Activated naive CD4-positive, alpha-beta T cell treated with anti-CD3 and anti-CD28 coated beads, Interleukin-2, amount 50 U/mL, for 72 hours (primary cell): Measurements from ENCODE around the gene ARHGEF37. TPM values are rescaled to one million over a fixed set of nuclear protein-coding genes. Genes with fewer than 3 reads are reported as not detected.
A peak's percentile ranks its signal among the peaks of the same experiment; 100 is the strongest.
"Not testable (repeated sequence)": the region's sequence is repeated elsewhere in the genome, so short reads cannot be mapped to it uniquely, and the experiment has no call there.

Source experiments
- ATAC-seq, 2 donors: fragments of 150-1000 bp; cut with Tn5 transposase; 2 replicates each; pipeline ENCODE4 v1.10.0; 2021; ENCODE audit warnings: mild to moderate bottlenecking in 2 of 2, moderate library complexity in 2 of 2
- DNase-seq, 2 donors: peaks; one replicate each; pipeline ENCODE4 v3.0.0; 2021 to 2022; ENCODE audit warnings: low spot score in 2 of 2
- H3K27ac Mint-ChIP-seq, 2 donors: one replicate each; pipeline ENCODE4 v1.8.0; 2022; ENCODE audit warnings: mild to moderate bottlenecking in 2 of 2, mixed read lengths in 2 of 2
- H3K36me3 Mint-ChIP-seq, 2 donors: one replicate each; pipeline ENCODE4 v1.8.0; 2022; ENCODE audit warnings: mixed read lengths in 2 of 2
- H3K9me3 Mint-ChIP-seq, 2 donors: one replicate each; pipeline ENCODE4 v1.8.0; 2022; ENCODE audit warnings: mixed read lengths in 2 of 2
- total RNA-seq, 2 donors: library from RNA; stranded (reverse); gene quantifications; one replicate each; pipeline ENCODE4 v1.2.3, GENCODE V29; 2022

Gene ARHGEF37
- total RNA-seq, 2 donors from 2014 or later, result 0.41 to 1.8 TPM

- no peak overlapping the region for H3K27ac Mint-ChIP-seq
- H3K9me3 Mint-ChIP-seq, result no peaks in the 10 kb centered on the region
- H3K36me3 Mint-ChIP-seq, result peaks cover 32 to 33% of the 10 kb centered on the region in 2 donors
- no peak for DNase-seq
- ATAC-seq, result no peak
Measured at GRCh38 chr5:149552553-149553160, 28.6 kb upstream of the ARHGEF37 start.

DNA sequence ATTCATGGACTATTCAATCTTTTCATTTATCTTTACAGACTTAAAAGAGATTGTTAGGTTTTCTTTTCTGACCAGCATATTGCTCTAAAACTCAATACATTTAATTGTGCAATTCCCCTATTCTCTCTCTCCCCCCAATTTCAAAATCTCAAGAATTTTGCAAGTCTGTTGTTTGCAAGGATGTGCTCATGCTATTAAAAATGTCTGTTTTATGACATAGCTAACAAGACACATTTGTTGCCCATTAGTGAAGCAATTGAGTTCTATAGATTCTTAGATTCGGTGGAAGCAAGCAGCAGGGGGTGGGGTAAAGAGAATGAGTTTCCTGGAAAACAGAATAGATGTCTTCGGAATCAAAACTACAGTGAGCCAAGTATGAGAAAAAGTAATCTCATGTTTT lies 21.6 kb upstream of the ARHGEF37 start:
- ATAC-seq (no peak), DNase-seq (no peak)
- no peaks in the 10 kb centered on the region for H3K9me3 Mint-ChIP-seq
- no peak overlapping the region for H3K27ac Mint-ChIP-seq
- no peaks in the 10 kb centered on the region for H3K36me3 Mint-ChIP-seq

DNA sequence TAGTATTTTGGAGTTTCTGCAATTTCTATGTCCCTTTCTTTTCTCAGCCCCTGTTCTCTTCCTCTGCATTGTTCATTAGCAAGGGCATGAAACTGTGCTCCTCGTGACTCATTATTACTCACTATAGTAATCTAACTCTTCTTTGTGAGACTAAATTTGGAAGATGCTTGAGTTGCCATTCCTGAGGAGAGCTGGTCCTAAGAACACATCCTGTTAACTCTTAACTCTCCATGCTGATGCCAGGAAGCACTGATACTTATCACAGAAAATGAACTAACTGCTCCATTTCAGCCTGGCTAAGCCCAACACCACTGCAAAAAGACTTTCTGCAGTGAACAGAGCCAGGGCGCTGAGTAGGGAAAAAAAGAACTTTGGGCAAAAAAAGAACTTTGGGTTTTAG lies 19.4 kb upstream of the ARHGEF37 start:
- Mint-ChIP-seq H3K27ac (peak overlapping the region in 1 of 2 donors; percentile 81), H3K9me3 (no peaks in the 10 kb centered on the region), H3K36me3 (no peaks in the 10 kb centered on the region)
- DNase-seq (no peak), ATAC-seq (peak; percentile 80 to 89)

GRCh38 chr5:149563466-149563865 lies 17.8 kb upstream of the ARHGEF37 start:
- peak overlapping the region; percentile 81 to 82 for H3K27ac Mint-ChIP-seq

DNA sequence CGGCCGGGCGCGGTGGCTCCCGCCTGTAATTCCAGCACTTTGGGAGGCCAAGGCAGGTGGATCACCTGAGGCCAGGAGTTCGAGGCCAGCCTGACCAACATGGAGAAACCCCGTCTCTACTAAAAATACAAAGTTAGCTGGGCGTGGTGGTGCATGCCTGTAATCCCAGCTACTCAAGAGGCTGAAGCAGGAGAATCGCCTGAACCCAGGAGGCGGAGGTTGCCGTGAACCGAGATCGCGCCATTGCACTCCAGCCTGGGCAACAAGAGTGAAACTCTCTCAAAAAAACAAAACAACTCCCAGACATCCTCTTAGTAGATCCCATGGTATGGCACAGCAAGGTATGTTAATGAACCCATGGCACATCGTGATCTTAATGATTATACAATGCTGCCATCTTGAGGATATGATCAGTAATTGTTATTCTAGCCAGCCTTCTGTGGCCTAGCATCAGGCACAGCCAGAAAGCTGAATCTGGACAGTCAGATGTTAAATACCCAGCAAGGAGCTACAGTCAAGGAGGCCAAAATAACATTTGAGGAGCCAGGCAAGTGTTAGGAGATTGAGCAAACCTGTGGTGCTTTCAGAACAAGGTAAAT lies 16.7 kb upstream of the ARHGEF37 start:
- not testable (repeated sequence) for DNase-seq, H3K27ac Mint-ChIP-seq, H3K9me3 Mint-ChIP-seq, H3K36me3 Mint-ChIP-seq
- peak; percentile 90 to 92 for ATAC-seq

More at GRCh38 chr5:149563466-149563865, 17.8 kb upstream of the ARHGEF37 start:
- ATAC-seq (no peak), DNase-seq (no peak)
- H3K36me3 Mint-ChIP-seq, result no peaks in the 10 kb centered on the region
- no peaks in the 10 kb centered on the region for H3K9me3 Mint-ChIP-seq

- H3K9me3 Mint-ChIP-seq, result no peaks in the 10 kb centered on the region
- no peak for DNase-seq
- no peak overlapping the region for H3K27ac Mint-ChIP-seq
- H3K36me3 Mint-ChIP-seq, result no peaks in the 10 kb centered on the region
- no peak for ATAC-seq
Measured at GRCh38 chr5:149567226-149567625, 14.1 kb upstream of the ARHGEF37 start.

- no peak overlapping the region for H3K27ac Mint-ChIP-seq
- H3K36me3 Mint-ChIP-seq, result no peaks in the 10 kb centered on the region
- ATAC-seq (no peak), DNase-seq (no peak)
- no peaks in the 10 kb centered on the region for H3K9me3 Mint-ChIP-seq
Measured at GRCh38 chr5:149572170-149572569, 9.1 kb upstream of the ARHGEF37 start.

- H3K9me3 Mint-ChIP-seq, result no peaks in the 10 kb centered on the region
- H3K27ac Mint-ChIP-seq, result no peak overlapping the region
- ATAC-seq, result no peak
- DNase-seq, result no peak
- H3K36me3 Mint-ChIP-seq, result no peaks in the 10 kb centered on the region
Measured at GRCh38 chr5:149572576-149573231, 8.6 kb upstream of the ARHGEF37 start.

DNA sequence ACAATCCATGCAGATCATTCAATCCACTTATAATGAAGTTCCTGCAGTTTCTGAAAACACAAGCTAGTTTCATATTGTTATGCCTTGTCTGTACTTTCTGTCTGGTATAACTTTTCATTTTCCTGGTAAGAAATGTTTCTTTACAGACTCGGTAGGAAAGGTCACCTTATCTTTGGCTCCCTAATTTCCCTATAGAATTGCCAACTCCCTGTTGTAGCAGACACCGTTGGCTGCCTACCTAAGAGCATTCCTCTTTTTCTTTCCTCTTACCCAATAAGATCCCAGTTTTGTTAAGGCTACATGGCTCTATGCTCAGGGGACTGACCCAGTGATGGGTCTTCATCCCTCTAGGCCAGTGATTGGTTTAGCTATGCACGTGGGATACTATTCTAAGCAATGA lies 6.2 kb upstream of the ARHGEF37 start:
- no peak overlapping the region for H3K27ac Mint-ChIP-seq
- peaks cover 0 to under 1% of the 10 kb centered on the region in 2 donors for H3K36me3 Mint-ChIP-seq
- DNase-seq (no peak), ATAC-seq (no peak)
- no peaks in the 10 kb centered on the region for H3K9me3 Mint-ChIP-seq

DNA sequence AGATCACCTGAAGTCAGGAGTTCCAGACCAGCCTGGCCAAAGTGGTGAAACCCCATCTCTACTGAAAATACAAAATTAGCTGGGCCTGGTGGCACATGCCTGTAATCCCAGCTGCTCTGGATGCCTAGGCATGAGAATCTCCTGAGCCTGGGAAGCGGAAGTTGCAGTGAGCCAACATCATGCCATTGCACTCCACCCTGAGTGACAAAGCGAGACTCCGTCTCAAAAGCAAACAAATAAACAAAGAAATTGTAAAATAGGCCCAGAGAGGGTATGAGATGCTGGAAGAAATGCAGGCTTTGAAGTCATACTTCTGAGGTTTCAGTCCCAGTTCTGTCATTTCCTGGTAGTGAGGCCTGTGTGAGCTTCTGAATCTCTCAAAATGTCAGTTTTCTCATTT lies 5.3 kb upstream of the ARHGEF37 start:
- peak in 1 of 2 donors; percentile 21 for DNase-seq

DNA sequence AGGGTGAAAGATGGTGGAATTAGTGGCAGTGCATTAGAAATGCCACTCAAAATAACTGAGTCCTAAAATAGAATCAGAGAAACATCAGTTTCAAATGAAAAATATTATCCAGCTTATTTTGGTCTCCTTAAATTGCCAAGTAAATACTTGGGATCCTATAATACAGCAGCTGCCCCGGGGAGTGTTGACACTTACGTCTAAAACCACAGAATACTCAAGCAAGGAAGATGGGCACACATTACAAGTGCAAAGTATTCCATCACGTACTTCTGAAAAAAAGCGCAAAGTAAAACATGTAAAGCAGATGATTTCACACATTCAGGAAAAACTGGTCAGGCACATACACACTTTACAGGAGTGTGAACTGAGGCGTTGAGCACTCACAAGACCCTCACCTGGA lies 2.4 kb upstream of the ARHGEF37 start:
- no peak overlapping the region for H3K27ac Mint-ChIP-seq
- DNase-seq (no peak), ATAC-seq (no peak)
- no peaks in the 10 kb centered on the region for H3K9me3 Mint-ChIP-seq
- peaks cover 0 to 7% of the 10 kb centered on the region in 2 donors for H3K36me3 Mint-ChIP-seq

More for the DNA sequence above, 5.3 kb upstream of the ARHGEF37 start:
- ATAC-seq, result peak; percentile 94 to 95
- Mint-ChIP-seq H3K27ac (peak overlapping the region; percentile 64 to 87), H3K9me3 (no peaks in the 10 kb centered on the region), H3K36me3 (peaks cover 0 to 7% of the 10 kb centered on the region in 2 donors)

GRCh38 chr5:149580808-149581191 lies 498 bp upstream of the ARHGEF37 start:
- DNase-seq (peak in 1 of 2 donors; percentile 7), ATAC-seq (peak in 1 of 2 donors; percentile 21)
- H3K27ac Mint-ChIP-seq, result peak overlapping the region in 1 of 2 donors; percentile 68
- H3K36me3 Mint-ChIP-seq, result peaks cover 0 to 7% of the 10 kb centered on the region in 2 donors
- peaks cover 0 to 1% of the 10 kb centered on the region in 2 donors for H3K9me3 Mint-ChIP-seq

DNA sequence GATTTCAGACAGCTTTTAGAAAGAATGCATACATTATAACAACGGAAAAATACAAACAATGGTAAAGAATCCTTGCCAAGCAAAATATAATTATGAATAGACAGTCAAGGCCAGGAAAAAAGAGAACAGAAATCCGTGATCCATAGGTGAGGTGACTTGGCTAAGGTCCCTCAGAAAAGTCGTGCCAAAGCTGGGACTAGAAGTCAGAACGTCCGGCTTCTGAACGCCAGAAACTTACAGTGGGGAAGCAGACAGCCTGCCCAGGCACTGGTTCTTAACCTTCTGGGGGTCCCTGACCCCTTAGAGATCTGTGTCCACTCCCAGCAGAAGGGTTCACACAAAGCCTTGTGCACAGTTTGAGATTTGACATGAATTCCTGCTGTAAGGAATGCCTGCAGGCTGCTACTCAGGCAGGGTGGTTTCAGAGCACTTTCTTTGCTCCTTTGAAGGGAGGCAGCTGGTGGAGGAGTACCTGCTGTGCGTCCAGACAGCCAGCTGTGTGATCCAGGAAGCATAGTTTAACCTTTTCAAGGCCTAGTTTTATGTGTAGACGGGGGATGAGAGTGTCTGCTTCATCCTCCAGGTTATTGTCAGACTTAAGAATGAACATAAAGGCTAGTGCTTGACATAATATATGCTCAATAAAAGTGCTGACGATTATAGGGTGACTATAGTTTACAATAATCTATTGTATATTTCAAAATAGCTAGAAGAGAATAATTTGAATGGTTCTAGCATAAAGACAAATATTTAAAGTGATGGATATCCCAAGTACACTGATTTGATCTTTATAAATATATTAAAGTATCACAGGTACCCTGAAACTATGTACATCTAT lies 852 bp downstream of the ARHGEF37 start:
- H3K9me3 Mint-ChIP-seq, result peaks cover 0 to 4% of the 10 kb centered on the region in 2 donors
- H3K36me3 Mint-ChIP-seq, result peaks cover 0 to 7% of the 10 kb centered on the region in 2 donors
- ATAC-seq (no peak), DNase-seq (no peak)
- no peak overlapping the region for H3K27ac Mint-ChIP-seq

DNA sequence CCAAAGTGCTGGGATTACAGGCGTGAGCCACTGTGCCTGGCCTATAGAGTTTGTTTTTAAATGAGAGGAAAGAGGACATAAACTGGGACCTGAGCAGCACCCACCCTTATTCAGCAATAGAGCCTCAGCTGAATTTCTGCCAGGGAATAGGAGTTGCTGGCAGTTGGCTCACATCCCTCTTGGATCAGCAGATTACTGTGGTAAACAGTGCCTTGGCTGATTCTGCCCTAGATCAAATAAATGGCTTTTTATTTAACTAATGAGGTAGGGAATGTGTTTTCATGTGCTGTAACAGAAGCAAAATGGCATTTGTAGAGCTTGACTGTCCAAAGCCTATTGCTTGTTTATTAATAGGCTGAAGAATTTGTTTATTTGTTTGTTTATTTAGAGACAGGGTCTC lies 2.1 kb downstream of the ARHGEF37 start:
- Mint-ChIP-seq H3K27ac (no peak overlapping the region), H3K9me3 (peaks cover 0 to 4% of the 10 kb centered on the region in 2 donors), H3K36me3 (peaks cover 0 to 7% of the 10 kb centered on the region in 2 donors)
- ATAC-seq (no peak), DNase-seq (no peak)

DNA sequence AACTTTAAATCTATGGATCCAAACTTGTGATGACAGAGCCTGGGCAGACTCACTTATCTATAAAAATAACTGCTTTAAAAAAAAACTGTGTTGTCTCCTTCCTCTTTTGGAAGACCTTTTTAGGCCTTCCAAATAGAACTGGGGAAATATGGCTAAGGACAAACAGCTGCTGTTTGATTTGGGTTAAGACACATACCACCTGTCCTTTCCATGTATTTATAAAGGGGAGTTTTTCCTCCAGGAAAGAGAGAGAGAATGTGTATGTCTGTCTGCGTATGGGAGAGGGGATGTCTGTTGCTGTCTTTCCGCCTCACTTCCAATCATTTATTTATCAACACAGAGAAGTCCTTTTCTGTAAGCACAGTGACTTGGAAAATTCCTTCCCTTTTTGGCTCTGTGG lies 2.8 kb downstream of the ARHGEF37 start:
- Mint-ChIP-seq H3K36me3 (peaks cover 0 to 7% of the 10 kb centered on the region in 2 donors), H3K27ac (no peak overlapping the region), H3K9me3 (peaks cover 0 to 4% of the 10 kb centered on the region in 2 donors)
- DNase-seq (no peak), ATAC-seq (no peak)

DNA sequence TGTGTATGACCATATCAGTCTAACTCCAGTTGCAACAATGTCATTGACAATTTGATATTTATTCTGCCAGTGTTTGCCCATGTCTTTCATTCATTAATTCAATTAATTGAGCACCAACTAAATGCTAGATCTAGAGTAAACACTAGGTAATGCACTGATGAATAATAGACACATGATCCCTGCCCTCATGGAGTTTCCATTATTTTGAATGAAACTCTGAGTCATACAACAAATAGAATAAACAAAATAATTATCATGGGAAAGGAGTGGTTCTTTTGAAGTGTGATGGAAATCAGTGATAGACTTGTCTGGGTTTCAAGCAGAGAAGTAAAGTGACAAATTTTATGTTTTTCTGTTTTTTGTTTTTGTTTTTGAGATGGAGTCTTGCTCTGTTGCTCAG lies 4.6 kb downstream of the ARHGEF37 start:
- Mint-ChIP-seq H3K27ac (peak overlapping the region in 1 of 2 donors; percentile 36), H3K36me3 (no peaks in the 10 kb centered on the region), H3K9me3 (peaks cover 0 to 4% of the 10 kb centered on the region in 2 donors)
- DNase-seq (no peak), ATAC-seq (no peak)
